HG03064 (cell line): ENCODE measurements around the gene OBSL1.

Source experiments
- ATAC-seq: cut with Tn5 transposase; IDR thresholded peaks from one replicate; pipeline ENCODE4 v1.9.1; 2021; ENCODE audit warnings: low read depth; ENCODE audit not compliant: unreplicated experiment

The OBSL1 gene

DNA sequence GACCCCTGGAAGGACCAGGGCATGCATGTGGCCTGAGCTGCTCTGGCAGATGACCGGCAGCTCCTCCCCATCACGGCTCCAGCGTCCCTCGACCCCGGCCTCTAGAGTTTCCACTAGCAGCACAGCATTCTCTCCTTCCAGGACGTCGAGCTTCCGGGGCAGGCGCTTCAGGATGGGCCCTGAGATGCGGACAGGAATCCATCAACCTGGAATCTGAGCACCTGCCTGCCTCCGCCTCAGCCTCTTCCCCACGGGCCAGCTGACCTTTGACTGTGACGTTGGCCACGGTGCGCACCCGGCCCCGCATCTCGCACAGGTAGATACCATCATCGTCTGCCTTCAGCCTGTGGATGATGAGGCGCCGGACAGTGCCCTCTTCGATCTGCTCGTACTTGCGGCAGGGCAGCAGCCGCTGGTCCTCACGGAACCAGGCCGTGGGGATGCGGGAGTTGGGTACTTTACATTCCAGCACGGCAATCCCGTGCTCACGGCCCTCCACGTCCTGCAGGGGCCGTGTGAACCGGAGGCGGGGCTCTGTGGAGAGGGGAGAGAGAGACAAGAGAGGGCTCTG is 3.5 kb downstream of the OBSL1 start:
- no peak for ATAC-seq

DNA sequence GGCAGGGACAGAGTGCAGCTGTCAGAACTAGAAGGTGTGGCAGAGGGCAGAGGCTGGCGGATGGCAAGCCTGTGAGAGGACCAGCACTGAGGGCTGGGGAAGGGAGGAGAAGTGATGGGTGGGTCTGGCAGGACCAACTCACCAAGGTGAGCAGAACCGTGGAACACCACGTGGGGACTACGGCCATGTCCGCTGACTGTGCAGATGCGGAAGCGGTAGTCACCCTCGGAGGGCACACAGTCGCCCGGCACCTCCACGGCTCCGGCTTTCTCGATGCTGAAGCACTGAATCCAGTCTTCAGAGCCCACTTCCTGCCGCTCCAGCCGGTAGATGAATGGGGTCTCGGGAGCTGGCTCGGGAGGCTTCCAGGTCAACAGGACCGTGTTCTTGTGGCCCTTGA is 4.2 kb downstream of the OBSL1 start:
- no peak for ATAC-seq

DNA sequence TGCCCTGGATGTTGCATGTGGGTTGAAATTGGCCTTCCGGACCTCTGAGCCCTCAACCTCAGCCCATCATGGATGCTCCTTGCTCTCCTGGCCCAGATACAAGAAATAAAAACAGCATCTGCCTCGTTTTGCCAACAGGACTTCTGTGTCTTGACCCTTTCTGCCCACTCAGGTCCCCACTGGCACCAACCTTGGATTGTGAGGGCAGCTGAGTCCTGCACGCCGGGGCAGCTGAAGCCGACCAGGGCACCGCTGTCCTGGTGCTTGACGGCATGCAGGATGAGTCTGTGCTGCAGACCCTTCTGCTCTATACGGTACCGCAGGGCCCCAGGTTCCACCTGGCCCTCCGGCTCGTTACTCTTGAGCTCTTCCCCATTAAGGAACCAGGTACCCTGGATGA is 4.7 kb downstream of the OBSL1 start:
- ATAC-seq: no peak

DNA sequence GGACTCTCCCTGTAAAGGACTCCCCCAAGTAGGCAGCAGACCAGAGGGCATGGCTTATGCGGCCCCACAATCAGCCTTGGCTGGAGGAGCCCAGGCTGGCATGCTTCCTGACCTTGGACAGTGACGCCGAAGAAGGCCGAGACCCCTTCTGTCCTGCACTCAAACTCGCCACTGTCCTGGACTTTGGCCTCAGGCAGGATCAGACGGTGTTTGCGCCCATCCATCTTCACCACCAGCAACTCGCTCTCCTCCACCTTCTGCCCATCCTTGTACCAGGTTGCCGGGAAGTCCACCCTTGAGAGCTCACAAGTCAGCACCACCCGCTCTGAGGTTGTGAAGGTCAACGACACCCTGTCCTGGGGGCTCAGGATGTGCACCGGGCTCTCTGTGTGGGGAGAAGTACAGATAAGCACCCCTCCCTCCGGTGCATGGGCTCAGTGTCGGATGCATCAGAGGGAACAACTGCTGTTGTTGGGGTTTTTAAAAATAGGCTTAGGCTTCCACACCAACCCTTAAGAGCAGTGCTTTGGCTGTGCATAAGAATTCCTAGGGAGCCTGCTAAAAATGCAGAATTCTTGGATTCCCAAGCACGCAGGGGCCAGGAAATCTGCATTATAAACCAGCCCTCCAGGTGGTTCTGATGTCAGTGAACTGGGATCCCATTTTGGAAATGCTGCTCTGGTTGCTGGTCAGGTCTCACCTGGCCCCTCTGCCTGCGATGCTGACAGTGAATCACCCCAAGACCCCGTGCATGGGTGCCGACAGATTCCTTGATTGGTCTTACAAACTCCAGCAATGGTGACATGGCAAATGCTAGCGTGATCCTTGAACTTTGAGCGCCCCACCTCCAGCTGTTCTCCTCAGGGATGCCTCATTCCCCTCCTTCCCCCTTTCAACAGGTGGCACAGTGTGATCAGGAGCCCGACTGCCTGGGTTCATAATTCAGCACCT is 5.9 kb downstream of the OBSL1 start:
- ATAC-seq: no peak

DNA sequence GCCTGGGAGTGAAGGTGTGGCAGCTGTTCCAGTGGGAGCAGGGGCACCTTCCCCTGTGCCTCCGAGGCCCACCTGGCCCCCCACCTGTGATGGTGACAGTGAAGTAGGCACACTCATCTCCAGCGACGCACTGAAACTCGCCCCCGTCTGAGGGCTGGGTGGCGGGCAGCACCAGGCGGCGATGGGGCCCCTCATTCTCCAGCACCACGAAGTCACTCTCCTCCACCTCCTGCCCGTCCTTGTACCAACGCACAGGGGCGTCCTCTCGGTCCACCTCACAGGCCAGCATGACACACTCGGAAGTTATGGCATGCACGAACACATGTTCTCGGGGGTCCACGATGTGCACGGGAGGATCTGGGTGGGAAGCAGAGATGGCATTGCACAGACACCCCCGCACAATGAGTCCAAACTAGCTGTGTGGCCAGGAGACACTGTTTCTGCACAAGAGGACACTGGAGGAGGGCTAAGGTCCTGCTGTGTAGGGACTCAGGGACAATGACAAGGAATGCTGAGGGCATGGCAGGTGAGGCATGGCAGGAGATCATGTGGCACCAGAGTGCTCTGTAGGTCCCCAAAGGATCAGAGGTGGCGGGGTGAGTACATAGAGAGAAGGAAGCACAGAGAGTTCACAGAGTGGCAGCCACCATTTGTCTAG is 7.9 kb downstream of the OBSL1 start:
- no peak for ATAC-seq

DNA sequence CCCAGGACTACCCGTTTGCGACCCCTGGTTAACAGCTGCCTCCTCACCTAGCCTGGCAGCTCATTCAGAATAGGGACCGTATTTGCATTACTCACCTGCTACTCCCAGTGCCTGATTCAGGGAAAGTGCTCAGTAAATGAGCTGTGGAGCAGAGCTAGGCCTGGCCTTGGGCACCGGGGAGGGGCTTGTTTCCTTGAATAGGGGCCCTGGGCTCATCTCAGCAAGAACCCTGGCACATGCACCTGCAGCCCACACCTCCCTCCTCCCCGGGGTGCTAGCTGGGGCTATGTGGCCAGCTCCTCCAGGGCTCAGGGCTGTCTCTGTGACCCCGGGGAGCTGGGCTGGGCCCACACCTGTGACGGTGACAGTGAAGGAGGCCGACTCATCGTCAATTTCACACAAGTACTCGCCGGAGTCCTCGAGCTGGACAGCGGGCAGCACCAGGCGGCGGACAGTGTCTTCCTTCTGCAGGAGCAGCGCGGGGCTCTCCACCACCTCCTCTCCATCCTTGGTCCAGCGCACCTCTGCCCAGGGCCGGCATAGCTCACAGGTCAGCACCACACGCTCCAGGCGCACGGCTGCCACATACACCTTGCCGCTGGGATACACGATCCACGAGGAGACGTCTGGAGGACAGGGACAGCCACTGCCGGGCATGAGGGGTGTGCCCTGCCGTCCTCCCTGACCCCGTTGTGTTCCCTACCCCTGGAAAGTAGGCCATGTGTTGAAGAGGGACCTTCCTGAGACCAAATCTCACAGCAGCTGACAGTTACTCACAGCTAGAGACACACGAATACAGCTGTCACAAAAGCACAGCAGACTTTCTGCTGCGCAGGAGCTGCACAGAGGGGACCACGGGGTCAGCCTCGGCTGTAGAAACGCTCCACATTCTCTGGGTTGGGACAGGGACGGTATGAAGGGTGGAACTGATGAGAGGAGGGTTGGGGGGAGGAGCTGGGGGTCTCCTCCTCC is 9.0 kb downstream of the OBSL1 start:
- ATAC-seq: no peak

DNA sequence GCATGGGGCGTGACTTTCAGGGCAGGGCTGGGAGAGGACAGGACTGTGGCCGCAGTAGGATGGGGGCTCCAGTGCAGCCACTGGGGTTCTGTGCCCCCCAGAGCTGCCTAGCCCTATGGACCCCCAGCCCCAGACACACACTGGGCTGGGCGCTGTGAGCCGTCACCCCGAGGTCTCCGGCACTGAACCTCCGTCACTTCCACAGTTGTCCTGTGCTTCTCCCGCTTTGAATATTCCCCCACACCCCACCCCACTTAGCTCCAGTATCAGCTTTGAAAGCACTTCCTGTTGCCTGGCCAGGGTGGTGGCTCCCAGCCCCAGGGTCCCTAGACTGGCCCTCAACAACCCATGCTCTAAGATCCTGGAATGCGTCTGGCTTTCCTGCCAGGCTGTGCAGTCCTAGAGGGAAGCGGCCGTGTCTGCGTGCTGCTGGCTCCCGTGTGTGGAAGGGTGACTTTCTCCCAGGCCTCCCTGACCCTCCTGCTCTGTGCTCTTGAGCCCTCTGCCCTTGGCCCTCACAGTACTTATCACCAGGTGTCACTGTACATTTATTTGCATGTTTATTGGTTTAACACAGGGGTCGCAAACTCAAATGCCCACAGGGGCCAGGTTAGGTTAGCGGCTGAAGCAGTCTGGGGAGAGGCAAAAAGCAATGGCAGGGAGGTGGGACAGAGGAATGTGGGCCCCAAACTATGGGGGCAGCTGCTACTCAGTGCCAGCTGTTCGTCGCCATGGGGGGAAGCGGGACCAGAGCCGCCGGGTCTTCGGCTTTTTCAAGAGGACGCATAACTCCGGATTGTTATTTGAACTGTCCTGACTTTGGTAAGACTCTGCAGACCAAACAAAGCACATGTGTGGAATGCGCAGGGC is 9.9 kb downstream of the OBSL1 start:
- no peak for ATAC-seq

DNA sequence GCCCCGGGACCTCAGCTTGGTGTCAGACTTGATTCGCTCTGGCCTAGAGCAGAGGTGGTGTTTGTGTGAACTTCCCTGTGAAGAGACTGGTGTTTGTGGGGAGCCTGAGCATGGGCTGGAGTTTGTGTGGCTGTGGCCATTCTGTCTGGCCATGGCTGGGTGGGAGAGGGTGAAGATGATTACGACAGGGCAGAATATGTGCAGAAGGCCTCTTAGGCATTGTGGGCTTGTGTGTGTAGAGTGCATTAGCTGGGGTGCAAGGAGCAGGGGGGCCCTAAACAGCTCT is 10.5 kb downstream of the OBSL1 start:
- ATAC-seq: no peak

DNA sequence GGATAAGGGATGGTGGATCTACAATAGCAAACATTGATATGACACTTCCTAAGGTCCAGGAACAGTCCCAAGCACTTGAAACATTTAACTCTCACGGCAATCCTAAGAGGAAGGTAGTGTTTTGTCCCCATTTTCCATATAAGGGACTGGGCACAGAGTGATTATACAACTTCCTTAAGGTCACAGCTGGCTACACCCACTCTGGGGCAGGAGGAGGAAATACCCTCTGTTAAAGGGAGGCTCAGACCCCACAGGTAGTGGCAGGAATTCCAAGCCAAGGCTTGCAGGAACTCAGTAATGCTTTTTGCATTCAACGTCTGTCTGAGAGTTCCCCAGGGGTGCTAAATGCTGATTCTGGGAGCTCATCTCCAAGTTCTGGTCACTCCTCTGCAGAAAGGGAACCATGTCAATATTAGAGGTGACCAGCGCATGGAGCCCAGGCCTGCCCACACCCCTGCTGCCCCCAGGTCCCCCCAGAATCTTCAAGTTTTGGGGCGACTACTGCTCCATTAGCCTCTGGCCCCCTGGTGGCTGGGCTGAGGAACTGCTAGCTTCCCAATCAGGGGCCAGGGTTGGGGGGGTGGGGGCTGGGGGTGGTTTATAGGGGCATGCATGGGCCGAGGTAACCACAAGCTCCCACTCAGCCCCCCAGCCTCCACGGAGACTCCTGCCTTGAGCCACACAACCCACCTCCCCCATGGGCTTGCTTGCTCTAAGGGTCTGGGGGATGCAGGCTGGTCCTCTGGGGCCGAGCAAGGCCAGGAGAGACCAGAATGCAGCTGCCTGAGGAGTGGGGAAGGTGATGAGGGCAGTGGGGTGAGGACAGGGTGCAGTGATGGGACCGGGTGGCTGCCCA is 11.1 kb downstream of the OBSL1 start:
- no peak for ATAC-seq

DNA sequence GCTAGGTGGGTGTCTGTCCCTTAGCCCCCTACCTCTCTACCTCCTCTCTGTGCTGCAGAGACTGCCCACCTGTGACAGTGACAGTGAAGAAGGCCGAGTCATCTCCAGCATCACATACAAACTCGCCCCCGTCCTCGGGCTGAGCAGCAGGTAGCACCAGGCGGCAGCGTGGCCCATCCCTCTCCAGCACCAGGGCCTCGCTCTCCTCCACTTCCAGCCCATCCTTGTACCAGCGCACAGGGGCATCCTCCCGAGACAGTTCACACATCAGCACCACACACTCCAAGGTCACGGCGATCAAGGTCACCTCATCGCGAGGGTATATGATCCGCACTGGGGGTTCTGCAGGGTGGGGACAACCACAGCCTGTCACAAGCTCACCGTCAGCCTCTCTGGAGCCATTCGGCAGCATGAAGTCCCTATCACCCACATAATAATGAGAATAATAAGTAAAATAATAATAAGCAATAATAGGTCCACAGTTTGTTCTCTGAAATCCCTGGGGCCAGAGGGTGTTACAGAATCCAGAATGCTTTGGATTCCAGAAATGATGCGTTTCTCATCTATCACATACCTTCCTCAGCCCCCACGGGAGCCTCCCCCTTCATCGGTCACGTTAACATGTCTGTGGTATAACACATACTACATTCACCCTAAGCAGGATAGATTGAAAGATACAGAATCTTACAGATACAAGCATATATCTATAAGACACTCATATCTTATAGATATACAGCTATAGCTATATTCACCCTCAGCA is 12.0 kb downstream of the OBSL1 start:
- ATAC-seq: no peak

DNA sequence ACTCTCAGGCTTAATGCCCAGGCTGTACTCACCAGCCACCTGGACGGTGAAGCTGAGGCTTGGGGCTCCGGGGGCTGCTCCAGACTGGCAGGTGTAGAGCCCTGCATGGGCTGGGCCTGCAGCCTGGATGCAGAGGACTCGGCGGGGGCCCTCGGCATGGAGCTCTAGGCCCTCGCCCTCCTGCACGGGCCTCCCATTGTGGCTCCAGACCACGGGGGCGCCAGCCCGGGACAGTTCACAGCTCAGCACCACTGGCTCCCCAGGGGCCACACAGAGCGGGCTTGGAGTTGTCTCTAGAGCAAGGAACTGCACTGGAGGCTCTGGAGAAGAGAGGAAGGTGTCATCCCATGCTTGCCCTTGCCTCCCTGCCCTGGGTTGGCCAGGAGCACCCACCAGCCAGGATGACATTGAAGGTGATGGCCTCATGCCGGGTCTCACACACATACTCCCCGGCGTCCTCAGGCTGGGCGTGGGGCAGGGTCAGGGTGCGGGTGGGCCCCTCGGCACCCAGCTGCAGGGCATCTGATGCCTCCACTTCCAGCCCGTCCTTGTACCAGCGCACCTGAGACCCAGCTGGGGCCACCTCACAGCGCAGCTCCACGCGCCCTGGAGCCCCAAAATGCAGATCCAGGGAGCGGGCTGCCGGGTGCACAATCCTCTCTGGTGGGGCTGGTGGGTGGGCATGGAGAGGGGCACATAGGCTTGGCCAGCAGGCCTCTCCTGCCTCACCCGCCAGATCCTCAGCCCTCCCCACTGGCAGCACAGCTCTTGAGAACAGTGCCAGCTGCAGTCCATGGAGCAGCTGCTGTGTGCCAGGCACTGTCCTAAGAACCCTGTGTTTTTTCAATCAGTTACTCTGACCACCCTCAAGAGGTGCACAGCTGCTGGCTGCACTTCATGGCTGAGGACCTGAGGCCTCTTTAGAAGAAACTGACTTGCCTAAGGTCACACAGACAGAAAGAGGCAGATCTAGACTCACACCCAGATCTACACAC is 13.3 kb downstream of the OBSL1 start:
- no peak for ATAC-seq

DNA sequence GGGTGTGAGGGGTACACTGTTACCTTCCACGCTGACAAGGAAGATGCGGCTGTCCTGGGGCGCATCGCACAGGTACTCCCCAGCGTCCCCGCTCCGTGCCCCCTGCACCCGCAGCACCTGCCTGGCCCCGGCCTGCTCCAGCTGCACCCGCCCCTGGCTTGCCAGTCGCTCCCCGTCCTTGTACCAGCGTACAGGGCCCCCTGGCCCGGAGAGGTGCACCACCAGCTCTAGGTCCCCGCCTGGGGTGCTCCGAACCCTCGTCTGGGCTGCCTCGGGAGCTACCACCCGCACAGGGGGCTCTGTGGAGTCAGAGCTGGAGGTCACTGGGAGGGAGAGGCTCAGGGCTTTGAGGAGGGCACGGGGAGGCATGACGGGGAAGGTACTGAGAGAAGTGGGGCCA is 14.0 kb downstream of the OBSL1 start:
- no peak for ATAC-seq

DNA sequence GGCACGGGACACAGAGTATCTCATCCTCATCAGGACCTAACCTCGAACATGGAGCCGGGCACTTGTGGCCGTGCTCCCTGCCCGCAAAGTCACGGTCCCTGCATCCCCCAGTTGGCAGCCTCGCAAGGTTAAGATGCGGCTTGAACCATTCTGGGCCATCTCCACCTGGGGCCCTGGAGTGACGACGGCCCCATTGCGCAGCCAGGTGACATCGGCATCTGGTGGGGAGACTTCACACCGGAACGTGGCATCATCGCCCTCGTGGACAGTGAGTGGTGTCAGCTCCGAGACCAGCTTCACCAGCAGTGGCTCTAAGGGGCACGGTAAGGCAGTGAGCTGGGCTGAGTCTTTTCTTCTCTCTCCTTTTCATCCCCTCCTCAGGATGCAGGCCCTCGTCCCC is 14.9 kb downstream of the OBSL1 start:
- no peak for ATAC-seq

DNA sequence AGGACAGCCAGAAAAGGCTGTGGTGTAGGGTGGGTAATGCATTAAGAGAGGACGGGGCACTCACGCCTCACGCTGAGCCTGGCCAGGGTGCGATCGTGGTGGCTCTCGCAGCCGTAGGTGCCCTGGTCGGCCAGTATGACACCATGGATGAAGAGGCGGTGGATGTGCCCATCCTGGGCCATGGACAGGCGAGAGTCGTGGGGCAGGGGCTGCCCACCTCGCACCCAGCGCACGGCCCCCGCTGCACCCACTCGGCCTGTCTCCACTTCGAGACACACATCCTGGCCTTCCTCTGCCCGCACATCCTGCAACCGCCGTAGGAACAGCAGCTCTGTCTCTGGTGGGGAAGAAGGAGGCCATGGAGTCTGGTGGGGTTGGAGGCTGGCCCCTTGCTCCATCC is 15.4 kb downstream of the OBSL1 start:
- no peak for ATAC-seq

DNA sequence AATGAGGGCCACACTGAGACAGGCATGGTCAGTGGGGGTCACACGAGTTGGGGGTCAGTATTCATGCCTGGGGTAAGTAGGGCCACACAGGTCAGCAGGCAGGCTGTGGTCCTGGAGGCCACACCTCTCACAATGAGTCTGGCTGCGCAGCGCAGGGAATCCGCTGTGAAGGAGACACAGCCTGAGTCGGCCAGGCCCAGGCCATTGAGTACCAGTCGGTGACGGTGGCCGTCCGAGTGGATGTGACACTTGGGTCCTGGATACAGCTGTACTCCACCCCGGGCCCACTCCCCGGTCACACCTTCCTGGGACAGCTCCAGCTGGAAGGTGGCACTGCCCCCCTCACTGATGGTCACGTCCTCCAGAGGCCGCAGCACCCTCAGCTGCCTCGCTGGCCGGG is 17.0 kb downstream of the OBSL1 start:
- no peak for ATAC-seq

DNA sequence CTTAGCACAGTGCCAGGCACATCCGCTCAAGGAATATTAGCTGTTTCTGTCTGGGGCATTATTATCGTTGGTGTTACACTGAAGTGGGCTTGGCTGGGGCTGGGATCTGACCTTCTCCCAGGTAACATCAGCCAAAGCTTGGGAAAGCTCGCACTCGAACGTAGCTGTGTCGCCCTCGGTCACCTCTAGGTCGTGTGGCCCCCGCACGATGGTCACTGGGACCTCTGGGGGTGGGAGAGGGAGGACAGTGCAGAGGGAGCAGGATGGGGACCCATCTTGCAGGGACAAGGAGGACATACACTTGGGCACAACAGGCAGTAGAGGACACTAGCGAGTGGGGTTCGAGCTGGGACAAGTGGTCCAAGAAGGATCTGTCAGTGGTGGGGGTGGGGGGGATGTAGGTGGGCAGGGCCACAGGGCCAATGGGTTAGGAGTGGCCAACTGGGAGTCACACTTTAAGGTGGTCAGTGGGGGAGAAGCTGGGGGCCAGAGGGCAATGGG is 17.8 kb downstream of the OBSL1 start:
- ATAC-seq: no peak

DNA sequence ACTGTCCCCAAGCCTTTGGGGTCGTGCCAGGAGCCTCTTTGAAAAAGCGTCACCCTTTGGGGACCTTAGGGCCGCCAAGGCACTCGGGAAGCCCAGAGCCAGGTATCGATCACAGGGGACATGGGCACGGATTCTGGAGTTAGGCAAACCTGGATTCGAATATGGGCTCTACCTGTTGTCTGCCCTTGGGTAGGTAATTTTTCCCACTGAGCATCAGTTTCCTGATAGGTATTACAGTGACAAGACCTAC is 18.2 kb downstream of the OBSL1 start:
- ATAC-seq: no peak
